Activated CD4-positive, alpha-beta T cell treated with anti-CD3 and anti-CD28 coated beads, Interleukin-2, amount 50 U/mL, for 16 hours (primary cell): ENCODE measurements around the gene KIF6.

Experiments used
- DNase-seq: peaks from one replicate; pipeline ENCODE4 v3.0.0-alpha.2; 2020

Gene KIF6

GRCh38 chr6:39411001-39411400 is 314.2 kb downstream of the KIF6 start:
- no peak for DNase-seq

- DNase-seq, result no peak
Measured at GRCh38 chr6:39409889-39410288, 315.3 kb downstream of the KIF6 start.

- DNase-seq, result no peak
Measured at GRCh38 chr6:39407446-39407993, 317.7 kb downstream of the KIF6 start.

DNA sequence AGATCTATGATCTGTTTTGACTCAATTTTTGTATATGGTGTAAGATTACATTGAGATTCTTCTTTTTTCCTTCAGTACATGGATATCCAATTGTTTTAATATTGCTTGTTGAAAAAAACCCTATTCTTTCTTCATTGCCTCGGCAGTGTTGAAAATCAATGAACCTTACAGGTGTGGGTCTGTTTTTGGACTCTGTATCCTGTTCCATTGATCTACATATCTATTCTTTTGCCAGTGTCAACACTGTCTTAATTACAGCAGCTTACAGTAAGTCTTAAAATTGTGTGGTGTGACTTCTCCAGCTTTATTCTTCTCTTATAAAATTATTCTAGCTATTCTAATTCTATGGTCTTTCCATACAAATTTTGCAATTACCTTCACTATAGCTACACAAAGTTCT is 320.9 kb downstream of the KIF6 start:
- DNase-seq, result no peak

DNA sequence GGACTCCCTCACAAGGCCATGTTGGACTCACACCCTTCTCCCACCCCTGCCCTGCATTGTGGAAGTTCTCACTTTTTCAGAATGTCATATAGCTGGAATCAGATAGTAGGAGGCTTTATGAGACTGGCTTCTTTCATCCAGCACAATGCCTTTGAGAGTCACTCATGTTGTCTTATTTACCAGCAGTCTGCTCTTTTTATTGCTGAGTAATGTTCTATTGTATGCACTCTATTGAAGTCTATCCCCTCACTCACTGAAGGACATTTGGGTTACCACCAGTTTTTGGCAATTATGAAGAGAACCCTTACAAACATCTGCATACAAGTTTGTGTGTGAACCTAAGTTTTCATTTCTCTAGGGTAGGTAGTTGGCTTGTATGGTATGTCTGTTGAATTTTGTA is 321.9 kb downstream of the KIF6 start:
- no peak for DNase-seq

DNA sequence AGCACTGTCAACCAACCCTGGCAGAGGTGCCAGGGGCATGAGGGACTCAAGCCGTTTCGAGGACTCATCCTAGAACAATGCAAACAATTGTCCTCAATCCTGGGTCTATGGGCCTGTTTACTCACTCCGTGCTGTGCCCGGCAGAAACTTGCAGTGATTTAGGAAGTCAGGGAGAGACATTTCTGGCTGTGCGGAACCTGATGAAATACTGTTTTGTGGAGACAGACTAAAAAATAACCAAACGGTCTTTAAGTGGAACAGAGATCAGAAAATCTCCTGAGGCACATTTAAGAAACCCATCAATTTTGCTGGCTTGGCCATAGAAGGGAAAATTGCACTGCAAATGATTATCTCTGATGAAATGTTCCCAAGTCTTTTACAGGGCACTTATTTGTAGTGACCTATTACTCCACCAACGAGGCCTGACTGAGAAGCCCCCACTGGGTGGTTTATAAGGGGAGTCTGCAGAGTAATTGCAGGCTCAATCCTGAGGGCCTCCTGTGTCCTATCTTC is 322.9 kb downstream of the KIF6 start:
- DNase-seq, result no peak

- no peak for DNase-seq
Measured at GRCh38 chr6:39401376-39401775, 323.8 kb downstream of the KIF6 start.

DNA sequence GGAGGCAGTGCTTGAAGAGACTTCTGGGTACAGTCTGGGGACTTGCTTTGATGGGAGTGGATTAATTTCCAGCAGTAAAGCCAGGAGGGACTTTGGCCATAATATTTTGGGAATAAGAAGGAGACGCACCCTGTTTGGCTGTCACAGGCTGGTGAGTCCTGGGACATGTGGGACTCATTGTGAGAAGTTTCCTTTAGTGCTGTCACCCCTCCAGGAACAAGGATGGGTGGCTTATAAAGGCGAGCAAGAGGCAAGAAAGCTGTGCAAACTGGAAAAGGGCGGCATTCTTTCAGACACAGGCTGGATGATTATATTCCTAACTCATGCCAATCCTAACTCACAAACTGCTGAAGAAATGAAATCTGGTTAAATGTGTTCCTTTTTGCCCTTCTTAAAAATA is 325.2 kb downstream of the KIF6 start:
- DNase-seq, result no peak

DNA sequence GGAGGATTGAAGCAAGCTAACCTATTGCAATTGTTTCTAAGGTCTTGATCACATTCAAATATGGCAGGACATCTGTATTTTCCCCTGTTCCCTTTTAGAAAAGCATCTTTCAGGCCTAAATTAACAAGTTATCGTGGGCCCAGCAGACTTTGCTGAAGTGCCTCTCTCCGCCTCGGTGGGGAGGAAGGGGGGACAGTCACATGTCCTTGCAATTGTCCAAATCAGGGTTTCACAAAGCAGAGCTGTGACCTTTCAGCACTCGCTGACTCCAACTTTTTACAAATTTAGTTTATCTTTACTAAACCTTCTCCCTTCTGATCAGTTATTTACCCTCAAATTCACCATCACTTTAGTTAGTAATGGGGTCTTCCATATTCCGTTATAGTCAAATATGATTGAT is 328.4 kb downstream of the KIF6 start:
- DNase-seq, result no peak

DNA sequence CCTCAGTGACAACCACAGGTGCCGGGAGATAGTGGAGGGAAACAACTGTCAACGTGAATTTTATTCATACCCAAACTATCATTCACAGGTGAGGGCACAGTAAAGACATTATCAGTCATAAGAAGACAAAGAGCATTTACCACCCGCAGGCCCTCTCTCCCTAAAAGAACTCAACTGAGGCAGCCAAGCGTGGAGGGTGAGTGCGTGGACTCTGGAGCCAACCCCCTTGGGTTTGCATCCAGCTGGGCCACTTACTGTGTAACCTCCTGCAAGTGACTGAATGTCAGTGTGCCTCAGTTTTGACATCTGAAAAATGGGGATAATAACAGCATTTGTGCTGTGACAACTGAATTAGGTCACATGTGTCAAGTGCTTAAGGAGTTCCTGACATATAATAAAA is 332.1 kb downstream of the KIF6 start:
- DNase-seq, result no peak

- no peak for DNase-seq
Measured at GRCh38 chr6:39391182-39391581, 334.0 kb downstream of the KIF6 start.

GRCh38 chr6:39389484-39389767 is 335.8 kb downstream of the KIF6 start:
- no peak for DNase-seq

GRCh38 chr6:39388606-39389483 is 336.4 kb downstream of the KIF6 start:
- DNase-seq, result no peak

DNA sequence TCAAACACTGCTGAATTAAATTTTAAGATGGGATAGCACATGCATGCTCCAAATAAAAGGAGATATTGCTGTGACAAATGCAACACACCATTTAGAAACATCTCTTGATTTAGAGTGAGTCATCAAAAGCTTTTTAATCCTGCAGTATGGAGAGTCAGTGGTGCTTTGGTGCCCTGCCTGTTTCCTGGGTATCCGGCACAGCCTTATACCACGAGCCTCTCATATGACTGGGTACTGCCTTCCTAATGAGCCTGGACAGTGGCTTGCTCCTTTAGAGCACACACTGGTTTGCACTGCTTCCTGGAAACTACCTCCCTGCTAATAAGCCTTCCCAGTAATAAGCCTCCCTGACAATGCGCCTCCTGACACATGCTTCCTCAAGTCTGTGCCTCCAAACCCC is 337.4 kb downstream of the KIF6 start:
- DNase-seq, result no peak

- no peak for DNase-seq
Measured at GRCh38 chr6:39386487-39386886, 338.7 kb downstream of the KIF6 start.

DNA sequence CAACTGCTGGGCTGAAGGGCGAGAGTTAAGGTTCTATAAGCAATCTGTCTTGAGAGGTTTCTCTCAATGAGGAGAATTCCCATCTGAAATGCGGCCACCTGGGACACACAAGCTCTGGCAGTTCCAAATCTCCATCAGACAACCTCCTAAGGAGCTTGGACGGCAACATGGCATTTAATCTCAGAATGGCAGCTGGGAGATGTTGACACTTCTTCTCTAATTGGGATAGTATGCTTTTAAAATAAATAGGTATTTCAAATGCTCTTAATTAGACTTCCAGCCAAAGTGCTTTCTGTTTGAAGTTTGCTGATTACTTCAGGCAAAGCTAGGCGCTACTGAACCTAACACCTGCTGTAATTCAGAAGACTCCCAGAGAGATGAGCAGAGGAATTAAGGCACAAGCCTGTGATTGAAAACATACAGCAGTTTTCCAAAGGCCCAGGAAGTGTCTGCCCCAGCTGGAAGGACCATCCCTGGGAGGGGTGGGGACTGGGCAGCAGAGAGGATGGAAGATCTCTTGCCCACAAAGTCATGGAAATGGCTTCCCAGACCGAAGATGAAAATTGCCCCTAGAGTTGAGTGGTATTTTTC is 343.6 kb downstream of the KIF6 start:
- no peak for DNase-seq

- no peak for DNase-seq
Measured at GRCh38 chr6:39380837-39381549, 344.2 kb downstream of the KIF6 start.

- no peak for DNase-seq
Measured at GRCh38 chr6:39378960-39379425, 346.2 kb downstream of the KIF6 start.

- DNase-seq, result no peak
Measured at GRCh38 chr6:39378175-39378959, 346.8 kb downstream of the KIF6 start.

- peak; percentile 5 for DNase-seq
Measured at GRCh38 chr6:39377539-39377950, 347.7 kb downstream of the KIF6 start.

DNA sequence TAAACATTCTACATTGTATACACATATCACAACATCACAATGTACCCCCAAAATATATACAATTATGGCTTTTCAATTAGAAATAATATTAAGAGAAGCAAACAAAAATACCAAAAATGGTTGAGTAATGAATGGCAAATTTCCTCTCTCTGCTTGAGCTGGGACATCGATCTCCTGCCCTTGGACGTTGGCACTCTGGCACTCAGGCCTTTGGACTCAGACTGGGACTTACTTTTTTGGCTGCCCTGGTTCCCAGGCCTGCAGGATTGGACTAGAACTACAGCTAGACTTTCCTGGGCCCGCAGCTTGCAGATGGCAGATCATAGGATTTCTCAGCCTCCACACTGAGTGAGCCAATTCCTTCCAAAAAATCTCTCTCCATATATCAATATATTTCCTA is 349.8 kb downstream of the KIF6 start:
- DNase-seq, result no peak

GRCh38 chr6:39370390-39370789 is 354.8 kb downstream of the KIF6 start:
- DNase-seq, result no peak

- no peak for DNase-seq
Measured at GRCh38 chr6:39369987-39370386, 355.2 kb downstream of the KIF6 start.
